OCI-LY3 (cell line): Measurements from ENCODE around the gene ADISSP.

Experiments used
- CTCF ChIP-seq: fragments of 200-600, 300-600 bp; sonication (generic); IDR thresholded peaks from 2 replicates; pipeline ENCODE4 v1.5.1; 2014; ENCODE audit warnings: antibody characterized with exemption, low read length, low read depth
- EZH2phosphoT487 ChIP-seq: fragments of 200-600 bp; shearing (Covaris generic); IDR thresholded peaks from 2 replicates; pipeline ENCODE4 v1.6.1; 2018; ENCODE audit warnings: antibody characterized with exemption, mixed run types, low read depth

GRCh38 chr20:3812259-3812681 lies 44.7 kb upstream of the ADISSP start:
- no peak for TF ChIP-seq CTCF
- no peak for TF ChIP-seq EZH2phosphoT487
